K562 (cell line): ENCODE measurements around the gene SCG5.

Experiments used
- EP300 ChIP-seq: IDR thresholded peaks from 2 replicates; pipeline ENCODE4 v1.6.1; 2012; ENCODE audit warnings: low read length, improper control_type of control experiment
- MYC ChIP-seq, 2 experiments: fragments of 250-450 bp in 1 of 2; sonication (Bioruptor Pico) in 1 of 2; IDR thresholded peaks; 2 replicates each; pipeline versions ENCODE4 v1.5.1 to v1.6.1; 2012 to 2021; ENCODE audit warnings: low read depth in 2 of 2, borderline replicate concordance in 1 of 2, improper control_type of control experiment in 1 of 2, low read length in 1 of 2, mild to moderate bottlenecking in 1 of 2, moderate library complexity in 1 of 2
- SIN3A ChIP-seq, 2 experiments: fragments of 150-350 bp in 1 of 2; IDR thresholded peaks; 2 replicates each; pipeline ENCODE4 v1.6.1; 2011 to 2016; ENCODE audit warnings: borderline replicate concordance in 2 of 2, low read depth in 2 of 2, low read length in 2 of 2, mild to moderate bottlenecking in 2 of 2, moderate library complexity in 2 of 2; ENCODE audit not compliant: control insufficient read depth in 1 of 2

GRCh38 chr15:32636908-32637567, 4.5 kb upstream of the SCG5 start:
- no peak for TF ChIP-seq SIN3A (IDR thresholded peaks at IDR 0.05; ENCODE audit: borderline replicate concordance in 2 of 2, control insufficient read depth in 1 of 2, low read depth in 2 of 2, low read length in 2 of 2)
- no peak for TF ChIP-seq EP300
- no peak for TF ChIP-seq MYC (IDR thresholded peaks at IDR 0.05; ENCODE audit: low read depth, low read length)
- no peak for TF ChIP-seq MYC (CRISPR knock-in tag; IDR thresholded peaks at IDR 0.05; ENCODE audit: borderline replicate concordance, low read depth)
